IPS-NIHi7 (cell line): ENCODE data around the gene CPVL.
A peak's percentile ranks its signal among the peaks of the same experiment; 100 is the strongest.

ENCODE experiments used
- DNase-seq: peaks from one replicate; pipeline ENCODE4 v3.0.0; 2012; ENCODE audit warnings: mixed read lengths; ENCODE audit errors: extremely low spot score

Gene CPVL

GRCh38 chr7:28973591-28973990, 172.7 kb downstream of the CPVL start:
- DNase-seq, result no peak

- no peak for DNase-seq
Observed at GRCh38 chr7:28964056-28964455, 182.3 kb downstream of the CPVL start.

- peak; percentile 71 for DNase-seq
Observed at GRCh38 chr7:28961972-28962371, 184.4 kb downstream of the CPVL start.

DNA sequence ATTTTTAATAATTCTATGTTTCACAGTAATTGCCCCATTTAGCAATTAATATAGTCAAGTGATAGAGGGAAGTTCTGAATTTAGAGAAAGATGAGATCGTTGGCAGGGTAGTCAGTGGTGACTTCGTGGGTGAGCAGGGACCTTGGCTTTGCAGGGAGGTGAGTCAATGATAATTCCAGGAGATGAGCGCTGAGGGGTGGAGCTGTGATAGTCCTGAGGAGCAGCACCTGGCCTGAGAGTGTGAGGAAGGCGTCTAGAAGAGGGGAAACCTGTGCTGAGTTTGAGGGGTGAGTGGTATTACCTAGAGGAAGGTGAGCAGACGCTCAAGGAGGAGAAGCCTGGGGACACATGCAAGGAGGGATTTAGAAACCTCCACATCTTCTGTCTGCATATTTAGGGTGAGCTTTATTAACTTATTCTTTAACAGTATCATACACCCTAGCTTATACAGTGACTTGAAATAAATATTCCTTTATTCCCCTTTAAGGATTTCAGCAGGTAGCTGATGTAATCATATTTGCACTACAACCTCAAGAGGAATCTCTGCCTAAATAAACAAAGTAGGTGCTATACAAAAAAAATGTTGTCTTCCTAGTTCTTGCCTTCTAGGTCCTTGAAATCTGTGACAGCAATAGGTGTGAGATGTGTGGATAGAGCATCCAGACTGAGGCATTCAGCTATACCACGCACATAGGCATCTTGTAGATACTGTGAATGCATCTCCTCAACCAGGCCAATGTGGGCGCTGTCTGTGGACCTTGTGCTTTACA, 186.1 kb downstream of the CPVL start:
- DNase-seq, result no peak

DNA sequence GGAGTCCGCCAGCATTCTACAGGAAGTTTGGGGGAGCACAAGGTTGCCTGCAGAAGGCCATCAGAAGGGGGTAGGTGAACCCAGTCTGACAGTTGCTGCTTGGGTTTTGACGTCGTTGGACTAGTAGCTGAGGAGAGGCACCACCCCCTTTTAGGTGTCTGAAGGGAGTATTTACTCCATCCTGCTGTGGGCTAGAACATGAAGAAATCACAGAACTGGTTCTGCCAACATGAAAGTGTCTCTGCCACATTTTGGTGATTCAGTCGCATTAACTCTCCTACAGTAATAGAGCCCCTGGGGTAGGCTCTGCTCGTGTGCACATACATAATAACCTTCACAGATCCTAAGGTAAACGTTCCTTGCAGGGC, 187.4 kb downstream of the CPVL start:
- no peak for DNase-seq

- peak; percentile 59 for DNase-seq
Observed at GRCh38 chr7:28958235-28958979, 187.9 kb downstream of the CPVL start, which contains the start of gene TRIL. Gene TRIL, minus strand, starts transcription at chr7:28958330. Its CDS starts 284 bp downstream, at chr7:28958046.

DNA sequence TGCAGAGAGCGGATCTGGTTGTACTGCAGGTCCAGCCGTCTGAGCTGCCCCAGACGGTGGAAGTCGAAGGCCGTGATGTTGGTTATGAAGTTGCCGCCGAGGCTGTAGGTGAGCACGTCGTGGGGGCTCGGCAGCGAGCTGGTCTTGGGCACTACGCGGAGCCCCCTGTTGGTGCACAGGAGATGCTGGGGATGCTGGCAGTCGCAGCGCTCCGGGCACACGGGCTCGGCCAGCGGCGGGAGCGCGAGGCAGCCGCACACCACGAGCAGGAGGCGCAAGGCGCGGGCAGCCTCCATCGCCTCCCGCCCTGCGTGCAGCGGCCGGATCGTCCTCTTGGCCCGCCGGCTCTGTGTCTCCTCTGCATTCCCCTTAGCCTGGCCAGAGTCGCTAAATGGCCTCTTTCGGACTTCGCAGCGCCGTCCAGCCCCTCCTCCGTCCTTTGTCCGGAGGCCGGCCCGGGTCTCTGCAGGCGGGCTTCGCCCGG, 188.5 kb downstream of the CPVL start:
- peak; percentile 40 for DNase-seq

DNA sequence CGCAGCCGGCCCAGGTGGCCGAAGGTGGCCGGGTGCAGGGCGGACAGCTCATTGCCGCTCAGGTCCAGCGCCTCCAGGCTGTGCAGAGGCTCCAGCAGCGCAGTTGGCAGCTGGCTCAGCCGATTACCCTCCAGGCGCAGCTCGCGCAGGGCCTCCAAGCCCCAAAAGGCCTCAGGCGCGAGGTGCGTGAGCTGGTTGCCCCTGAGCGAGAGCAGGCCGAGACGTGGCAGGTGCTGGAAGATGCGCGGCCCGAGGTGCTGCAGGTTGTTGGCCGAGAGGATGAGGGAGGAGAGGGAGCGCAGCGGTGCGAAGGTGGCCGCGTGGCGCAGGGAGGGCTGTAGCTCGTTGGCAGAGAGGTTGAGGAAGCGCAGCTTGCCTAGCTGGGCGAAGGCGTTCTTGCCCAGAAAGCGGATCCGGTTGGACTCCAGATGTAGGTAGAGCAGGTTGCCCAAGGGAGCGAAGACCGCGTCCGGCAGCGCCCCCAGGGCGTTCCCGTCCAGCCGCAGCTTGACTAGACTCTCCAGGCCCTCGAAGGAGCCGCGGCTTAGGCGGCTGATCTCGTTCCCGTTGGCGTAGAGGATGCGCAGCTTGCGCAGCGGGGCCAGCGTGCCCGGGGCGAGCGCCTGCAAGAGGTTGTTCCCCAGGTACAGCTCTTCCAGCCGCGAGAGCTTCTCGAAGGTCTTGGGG, 189.1 kb downstream of the CPVL start:
- DNase-seq, result peak; percentile 33

- DNase-seq, result peak; percentile 86
Observed at GRCh38 chr7:28956608-28957063, 189.7 kb downstream of the CPVL start.

- peak; percentile 86 for DNase-seq
Observed at GRCh38 chr7:28955718-28956607, 190.4 kb downstream of the CPVL start.

DNA sequence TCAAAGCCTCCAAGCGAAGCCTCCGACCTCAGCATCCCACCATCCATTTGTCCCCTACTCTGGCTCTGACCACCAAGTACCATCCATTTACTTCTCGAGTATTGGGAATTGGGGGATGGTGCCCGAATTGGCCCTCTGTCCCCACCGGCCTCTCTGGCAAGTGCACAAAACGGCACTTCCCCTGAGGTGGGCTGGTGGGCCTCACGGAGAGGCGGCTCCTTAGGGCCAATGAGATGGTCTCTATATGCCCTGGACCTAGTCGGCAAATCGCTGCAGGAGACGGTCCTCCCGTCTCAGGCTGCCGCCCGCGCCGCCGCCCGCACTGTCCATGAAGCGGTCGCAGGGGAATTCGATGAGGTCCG, 191.0 kb downstream of the CPVL start:
- DNase-seq, result no peak

- DNase-seq, result no peak
Observed at GRCh38 chr7:28954946-28955345, 191.4 kb downstream of the CPVL start.

- DNase-seq, result no peak
Observed at GRCh38 chr7:28954471-28954870, 191.9 kb downstream of the CPVL start.

DNA sequence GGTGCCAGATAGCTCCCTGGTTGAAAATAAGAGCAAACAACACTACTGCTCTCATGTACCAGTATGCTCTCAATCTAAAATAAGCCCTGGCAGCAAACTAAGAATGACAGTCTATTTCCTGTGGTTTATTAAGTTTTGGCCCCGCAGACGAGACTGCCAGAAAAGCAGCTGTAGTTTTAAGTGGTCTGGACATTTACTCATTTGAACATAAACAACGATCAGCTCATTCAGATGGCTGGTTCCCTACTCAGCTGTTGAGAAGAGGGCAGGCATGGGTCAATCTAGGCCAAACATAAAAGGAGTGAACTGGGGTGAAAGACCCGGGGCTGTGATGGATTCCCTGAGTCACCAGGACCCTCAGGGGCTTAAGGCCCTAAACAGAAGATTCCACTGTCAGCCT, 192.7 kb downstream of the CPVL start:
- DNase-seq, result no peak
